GM04503 (cell line): ENCODE data around the gene ARSB.

Experiments
- DNase-seq: peaks from one replicate; pipeline ENCODE4 v3.0.0-alpha.2; 2012; ENCODE audit warnings: low read depth

The ARSB gene

DNA sequence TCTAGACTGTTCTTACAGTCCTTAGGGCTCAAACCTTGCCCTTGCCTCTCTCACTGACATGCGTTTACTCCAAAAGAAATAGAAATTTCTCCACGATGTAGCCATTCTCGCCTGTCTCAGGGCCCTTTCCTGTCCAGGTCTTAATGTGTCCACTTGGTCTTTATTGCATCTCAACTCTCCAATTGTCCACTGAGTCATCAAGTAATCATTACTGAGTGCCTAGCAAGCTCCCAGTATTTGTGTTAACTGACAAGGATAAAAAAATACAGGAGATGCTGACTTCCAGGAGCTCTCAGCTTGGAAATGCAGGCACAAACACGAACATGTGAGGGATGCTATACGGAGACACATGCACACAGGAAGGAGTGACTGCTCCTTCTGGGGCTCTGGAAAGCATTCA, 147.3 kb downstream of the ARSB start:
- DNase-seq: no peak

DNA sequence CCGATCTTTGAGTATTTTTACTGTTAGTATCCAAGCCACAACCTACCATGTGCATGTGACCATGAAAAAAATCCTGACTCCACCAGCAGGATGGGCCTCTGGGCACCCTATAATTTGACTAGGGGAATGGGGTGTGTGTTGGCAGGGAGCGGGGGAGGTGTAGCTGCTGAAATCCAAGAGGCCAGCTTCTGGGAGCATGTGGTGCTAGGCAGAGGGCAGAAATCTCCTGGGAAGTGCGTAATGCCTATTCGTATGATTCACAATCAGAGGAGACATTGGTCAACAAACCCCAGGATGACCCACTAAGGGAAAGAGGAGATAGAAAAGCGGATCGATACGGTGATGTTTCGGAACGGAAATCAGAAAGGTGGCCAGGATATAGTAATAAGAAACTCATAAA, 149.9 kb downstream of the ARSB start:
- DNase-seq: no peak

DNA sequence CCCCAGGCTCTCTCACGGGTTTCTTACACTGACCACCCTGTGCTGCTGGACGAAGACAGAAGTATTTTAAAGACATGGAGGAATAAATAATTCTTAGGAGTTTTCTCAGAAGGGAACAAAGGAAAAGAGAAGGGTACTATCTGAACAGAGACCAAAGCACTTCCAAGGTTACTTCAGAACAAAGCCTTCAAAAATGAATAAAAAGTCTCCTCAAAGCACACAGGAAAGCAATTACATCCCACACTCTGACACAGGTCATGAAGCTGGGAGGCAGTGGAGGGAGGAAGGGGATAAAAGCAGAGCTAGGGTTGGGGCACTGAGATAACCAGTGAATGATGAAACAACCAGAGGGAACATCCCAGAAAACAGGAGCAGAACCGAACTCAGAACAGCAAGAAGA, 151.8 kb downstream of the ARSB start:
- no peak for DNase-seq

DNA sequence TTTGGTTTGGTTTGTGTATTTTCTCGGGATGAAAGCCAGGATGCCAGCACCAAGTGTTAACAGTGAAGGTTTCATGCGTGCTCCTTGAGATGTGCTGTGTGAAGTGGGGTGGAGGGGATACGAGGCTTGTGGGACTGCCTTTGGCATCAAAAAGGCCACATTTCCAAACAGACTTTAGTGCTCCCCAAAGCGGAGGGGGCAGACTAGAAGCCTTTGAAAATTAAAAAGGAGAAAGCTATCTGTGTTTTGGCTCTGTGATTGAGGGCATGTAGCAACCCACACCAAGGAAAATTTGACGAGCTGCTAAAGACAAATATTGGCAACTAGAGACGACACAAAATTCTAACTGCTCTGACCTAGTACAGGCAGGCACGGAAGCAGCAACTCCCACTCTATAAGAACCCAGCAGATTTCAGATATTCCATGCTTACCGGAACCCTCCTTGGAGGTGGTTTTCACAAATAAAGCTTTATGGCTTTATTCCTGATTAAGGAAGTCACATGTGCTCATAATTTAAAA, 154.5 kb downstream of the ARSB start:
- DNase-seq: no peak

DNA sequence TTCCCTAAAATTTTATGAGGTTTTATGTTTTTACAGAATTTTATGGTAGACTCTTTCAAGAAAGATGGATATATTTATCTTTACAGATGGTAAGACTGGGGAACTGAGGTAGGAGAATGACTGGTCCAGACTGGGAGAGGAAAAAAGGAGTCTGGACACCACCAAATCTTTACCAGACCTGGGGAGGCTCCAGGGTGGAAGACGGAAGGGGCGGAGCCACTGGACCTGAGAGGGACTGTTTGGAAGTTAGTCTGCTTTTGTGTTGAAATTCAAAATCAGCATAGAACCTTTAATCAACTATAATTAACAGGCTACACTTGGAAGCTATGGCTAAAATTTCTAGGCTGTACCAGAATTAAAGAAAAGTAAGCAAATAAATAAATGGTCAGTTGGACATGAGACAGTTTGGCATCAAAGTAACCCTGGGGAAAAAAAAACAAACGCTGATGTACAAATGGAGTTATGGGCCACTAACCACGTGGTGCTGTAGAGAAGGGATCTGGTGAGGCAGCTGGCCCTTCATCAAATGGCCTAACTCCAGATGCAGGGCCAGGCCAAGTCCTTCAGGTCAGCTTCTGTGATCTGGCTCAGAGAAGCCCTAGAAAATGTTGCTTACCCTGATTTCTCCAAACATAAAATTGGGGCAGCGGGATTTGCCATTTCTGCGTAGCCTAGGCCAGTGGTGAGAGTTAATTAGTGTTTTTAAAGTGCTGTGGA, 155.1 kb downstream of the ARSB start:
- DNase-seq: no peak

DNA sequence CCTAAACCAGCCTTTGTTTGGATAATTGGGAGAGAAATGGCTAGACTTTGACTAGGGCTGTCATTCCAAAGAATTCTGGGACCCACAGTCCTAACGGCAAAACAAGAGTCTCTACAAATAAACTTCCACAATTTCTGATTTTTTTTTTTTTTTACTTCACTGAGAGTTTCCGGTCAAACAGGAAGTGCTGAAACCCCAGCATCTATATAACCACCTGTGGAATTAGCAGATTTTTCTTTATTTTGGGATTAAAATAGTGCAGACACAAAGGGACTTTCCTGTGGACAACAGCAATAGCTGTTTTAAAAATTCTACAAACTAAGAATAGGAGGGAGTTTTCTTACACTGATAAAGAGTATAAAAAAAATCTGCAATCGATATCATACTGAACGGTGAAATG, 157.4 kb downstream of the ARSB start:
- no peak for DNase-seq

DNA sequence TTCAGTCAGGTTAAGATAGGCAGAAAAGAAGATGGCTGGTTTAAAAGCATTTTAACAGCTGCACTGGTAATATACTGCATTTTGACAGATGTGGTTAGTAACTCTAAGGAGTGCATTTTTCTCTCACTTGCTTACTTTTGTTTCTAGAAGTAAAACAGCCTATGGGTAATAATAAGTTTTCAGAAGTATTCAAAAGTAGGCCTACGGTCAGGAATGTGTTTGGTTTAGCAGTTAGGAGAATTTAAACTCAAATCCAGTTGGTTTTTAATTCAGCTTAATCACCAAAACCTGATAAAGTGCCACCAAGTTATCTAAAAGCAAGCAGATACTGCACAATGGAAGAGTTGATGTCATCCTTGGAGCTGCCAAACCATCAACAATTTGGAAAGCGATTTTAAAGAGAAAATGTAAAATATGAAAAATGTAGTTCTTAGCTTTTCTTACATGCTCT, 160.3 kb downstream of the ARSB start:
- no peak for DNase-seq

DNA sequence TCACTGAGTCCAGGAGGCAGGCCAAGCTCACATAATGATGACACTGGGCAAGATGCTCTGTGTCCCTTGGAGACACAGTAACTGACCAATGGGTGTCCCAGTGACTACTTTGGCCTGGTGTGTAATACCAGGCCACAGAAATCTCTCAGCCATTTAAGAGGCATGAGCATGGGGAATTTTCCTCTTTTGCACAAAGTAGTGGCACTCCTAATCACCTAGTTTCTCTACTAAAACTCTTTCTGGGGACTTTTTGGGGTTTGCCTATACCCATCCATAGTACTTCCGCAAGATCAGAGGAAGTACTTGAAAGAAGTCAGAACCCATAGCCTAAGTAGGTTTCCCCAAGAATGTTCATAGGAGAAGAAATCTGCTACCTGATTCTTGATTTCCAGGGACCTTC, 161.9 kb downstream of the ARSB start:
- no peak for DNase-seq

DNA sequence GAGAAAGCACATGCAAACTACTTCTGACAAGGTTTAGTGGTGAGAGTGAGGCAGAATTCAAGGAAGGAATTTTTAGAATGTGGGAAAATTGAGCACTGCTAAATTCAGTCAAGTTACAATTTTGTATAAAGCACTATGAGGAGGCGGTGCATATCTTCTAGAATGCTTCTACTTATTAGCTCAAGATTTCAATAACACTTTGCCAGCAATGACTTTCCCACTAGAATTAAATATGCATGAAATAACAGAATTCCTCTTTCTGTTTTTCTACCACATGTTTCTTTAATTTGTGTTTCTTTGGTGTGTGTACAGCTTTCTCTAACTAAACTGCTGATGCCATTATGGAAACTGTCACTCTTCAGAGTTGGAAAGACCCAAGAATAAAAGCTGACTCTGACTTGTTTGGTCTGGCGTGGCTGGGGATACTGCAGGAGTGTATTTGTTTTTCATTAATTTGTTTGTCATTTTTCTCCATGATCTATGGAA, 163.5 kb downstream of the ARSB start:
- no peak for DNase-seq

DNA sequence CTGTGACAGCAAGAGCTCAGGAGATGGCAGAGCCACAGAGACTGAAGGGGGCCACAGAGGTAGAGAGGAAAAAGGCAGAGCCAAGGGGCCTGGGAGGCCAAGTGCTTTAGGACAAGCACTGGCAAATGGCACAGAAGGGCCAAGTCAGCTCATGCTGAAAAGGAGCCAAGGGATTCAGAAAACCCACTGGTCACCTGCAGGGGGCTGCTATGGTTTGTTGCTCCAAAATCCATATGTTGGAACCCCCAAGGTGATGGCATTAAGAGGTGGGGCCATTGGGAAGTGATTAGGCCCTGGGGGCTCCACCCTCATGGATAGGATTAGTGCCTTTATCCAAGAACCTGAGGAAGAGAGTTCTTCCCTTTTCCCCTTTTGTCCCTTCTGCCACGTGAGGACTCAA, 165.4 kb downstream of the ARSB start:
- DNase-seq: no peak

DNA sequence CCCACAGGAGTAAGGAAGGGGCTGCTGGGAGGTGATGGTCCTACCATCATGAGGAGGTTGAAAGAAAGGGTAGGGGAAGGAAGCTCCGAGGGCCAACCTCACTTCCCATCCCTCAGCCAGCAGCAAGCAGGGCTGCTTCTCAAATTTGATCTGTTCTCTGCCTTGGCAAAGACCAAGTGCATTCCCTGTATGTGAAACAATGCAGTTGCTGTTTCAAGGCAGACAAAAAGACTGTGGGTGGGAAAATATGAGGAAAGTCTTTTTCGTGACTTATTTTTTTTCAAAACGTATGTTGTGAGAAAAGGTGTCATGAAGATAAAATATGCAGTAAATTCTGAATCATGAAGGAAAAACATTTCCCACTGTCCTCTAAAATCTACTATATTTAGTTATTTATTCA, 165.9 kb downstream of the ARSB start:
- DNase-seq: no peak

DNA sequence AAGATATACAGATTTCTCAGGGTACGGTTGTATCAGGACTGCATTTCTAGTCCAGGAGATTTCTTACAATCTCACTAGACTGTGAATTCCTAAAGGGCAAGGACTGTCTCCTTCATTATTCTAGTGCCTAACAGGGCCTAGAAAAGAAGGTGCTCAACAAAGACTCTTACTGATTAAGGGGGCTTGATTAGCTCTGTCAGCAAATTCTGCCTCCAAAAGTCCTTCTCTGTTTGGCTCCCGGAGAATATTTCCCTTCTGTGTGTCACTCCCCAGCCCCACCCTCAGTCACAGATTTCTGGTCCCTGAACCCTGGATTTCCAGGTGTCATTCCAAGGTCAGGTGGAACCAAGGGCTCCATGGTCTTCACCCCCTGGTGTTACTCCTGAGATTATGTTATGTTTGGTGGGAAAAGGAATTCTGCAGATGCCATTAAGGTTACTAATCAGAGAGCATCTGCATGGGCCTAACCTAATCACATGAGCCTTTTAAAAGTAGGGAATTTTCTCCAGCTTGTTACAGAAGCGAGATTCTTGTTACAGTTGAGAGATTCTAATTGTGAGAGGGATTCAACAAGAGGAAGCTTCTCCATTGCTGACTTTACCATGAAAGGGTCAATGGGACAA, 168.9 kb downstream of the ARSB start:
- DNase-seq: no peak

DNA sequence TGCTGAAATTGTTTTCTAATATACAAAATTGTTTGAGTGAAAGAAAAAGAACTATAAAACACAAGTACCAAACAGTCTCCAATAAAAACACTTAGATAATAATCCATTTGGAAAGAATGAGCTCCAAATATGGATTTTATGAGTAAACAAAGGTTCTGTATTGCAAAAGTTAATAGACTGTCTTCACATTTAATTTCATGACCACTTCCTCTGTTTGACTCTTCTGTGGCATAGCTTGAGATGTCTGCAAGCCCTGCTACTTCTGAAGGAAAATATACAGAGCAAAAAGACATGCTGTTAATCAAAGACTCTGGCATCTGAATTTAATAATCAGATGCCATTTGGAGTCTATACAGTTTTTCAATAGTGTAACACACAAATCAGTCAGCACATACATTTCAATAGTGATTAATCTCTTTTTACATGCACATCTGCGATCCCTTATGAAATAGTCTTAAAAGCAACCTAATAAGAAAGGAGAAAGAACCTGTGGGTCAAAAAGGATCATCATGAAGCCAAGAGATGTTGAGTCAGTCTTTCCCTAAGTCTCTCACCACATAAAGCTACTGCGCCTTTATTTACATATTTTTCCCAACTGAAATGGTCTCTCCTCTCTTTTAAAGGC, 171.1 kb downstream of the ARSB start:
- DNase-seq: no peak

DNA sequence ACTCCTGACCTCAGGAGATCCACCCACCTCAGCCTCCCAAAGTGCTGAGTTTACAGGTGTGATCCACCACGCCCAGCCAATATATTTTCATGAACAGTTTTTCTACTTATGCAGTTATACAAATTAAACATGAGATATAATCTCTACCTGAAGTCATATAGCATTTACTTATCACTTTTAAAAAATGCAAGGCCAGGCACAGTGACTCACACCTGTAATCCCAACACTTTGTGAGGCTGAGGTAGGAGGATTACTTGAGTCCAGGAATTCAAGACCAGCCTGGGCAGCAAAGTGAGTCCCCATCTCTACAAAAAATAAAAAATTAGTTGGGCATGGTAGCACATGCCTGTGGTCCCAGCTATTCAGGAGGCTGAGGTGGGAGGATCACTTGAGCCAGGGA, 171.8 kb downstream of the ARSB start:
- no peak for DNase-seq

DNA sequence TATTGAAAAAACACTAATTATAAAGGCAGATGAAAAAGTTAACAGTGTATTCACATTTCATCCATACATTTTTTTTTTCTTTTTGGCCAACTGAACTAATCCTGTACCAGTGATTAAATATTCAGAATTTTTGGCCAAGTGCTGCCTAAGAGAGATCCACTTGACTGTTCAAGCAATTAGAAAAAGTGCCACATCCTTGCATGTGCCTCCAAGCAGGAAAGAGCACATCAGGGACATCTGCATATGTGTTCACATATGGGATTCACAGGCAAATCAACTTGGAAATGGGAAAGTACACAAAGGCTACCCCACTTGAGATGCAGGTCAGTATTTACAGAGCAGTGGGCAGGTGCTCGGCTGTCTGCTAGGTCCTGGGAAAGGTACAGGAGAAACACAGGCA, 173.2 kb downstream of the ARSB start:
- no peak for DNase-seq

DNA sequence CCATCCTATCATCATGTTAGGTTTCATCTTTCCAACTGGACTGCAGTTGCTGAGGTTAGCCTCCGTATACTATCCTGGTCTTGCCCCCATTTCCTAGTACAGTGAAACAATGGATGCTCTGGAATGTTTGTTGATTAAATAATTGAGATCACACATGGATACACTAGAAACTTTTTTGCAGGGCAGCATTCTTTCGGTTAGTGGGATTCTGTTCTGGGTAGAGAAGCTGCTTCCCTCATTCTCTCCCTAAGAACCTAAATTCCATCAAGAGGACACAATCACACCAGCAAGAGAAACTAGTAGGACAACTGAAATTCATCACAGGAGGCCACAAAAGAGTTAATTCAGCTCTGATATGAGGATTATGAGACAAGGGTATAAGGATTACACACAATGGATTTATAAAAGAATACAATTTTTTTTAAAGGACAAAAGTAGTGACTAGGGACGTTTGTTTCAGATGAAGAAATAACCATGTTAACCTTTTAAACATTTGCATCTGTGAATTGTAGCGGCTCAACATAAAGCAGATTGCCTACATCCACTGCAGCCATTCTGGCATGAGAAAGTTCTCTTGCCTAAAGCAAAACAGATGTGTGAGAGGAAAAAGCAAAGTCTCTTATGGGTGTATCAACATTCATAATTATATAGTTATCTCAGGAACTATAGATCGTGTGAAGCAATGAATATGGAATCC, 173.8 kb downstream of the ARSB start:
- DNase-seq: no peak

DNA sequence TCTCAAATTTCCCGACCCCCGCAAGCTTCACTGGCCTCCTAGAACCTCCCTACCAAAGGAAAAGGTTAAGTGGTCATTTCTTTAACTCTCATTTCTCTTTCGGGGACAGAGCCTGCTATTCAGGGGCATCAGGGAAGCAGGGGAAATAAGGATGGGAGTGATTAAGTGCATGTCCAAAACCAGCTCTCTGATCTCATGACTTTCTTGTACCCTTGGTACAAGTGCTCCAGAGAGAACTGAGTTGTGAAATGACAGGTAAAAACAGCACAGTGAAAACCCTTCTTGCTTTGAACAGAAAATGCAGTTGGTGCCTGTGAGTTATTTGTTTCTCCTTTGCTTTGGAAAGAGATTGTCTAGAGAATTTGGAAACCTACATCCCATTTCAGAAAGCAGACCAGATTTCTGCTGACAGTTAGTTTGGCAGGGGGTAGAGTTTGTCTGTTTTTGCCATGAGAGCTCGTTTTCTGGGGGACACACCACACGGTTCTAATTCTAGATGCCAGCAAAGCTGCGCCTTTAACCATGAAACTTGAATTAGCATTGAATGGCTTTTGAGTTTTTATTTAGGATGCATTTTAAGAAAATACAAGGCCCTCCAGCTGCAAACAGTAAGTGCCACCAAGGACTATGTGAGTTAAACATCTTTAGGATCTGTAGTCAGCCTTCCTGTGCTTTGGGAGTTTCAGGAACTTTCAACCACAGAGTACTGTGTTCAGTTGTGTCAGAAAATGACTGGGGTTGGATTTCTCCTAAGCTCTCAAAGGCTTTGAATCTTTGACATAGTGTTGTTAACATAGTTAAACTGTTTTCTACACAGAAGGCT, 174.8 kb downstream of the ARSB start:
- DNase-seq: no peak

DNA sequence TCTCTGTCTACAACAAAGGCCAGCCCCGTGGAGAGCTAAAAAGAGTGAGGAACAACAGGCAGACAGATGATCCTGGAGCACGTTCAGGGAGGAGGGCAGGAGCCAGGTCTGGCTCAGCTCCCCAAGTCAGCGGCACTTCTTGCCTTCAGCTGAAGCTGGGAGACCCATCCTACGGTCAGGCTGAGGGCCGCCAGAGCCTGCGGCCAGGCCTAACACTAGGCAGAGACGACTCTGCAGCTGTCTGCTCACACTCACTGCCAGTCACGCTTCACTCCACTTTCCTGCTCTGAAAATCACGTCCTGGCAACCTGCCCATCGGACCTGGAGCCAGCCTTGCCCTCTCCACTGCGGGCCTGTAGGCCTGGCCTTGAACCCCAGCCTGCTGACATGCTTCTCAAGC, 175.7 kb downstream of the ARSB start:
- no peak for DNase-seq

DNA sequence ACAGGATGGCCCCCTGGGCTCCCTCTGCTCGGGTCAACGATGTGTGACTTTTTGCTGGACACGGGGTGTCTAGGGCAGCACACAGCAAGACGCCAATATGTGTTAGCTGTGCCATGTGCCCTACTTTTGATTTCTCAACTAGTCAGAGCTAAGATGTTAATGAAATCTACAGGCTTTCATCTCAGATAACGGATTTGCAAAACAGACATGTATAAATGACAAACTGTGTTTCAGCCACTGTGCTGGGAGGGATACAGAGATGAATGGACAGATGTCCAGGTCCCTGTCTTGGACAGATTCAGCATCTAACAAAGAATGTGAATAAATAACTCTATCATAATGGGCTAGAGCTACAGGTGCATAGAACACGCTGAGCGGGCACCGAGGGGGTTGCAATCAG, 176.3 kb downstream of the ARSB start:
- no peak for DNase-seq

DNA sequence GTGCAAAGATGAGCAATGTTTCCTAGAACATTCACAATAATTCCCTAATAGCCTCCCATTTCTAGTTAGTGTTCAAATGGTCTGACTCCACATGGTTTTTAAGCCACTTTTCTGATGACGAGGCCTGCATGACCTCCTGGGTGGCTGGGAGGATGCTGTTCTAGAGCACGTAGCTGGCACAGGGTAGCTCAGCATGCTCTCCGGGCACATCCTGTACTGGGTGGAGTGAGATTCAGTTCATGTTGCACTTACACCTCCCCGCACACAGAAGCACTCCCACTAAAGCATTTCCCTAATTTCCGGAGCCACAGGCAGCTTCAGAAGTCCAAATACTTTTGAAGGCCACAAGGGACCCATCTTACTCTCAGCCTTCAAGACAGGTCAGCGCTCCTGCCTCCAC, 176.7 kb downstream of the ARSB start:
- no peak for DNase-seq

DNA sequence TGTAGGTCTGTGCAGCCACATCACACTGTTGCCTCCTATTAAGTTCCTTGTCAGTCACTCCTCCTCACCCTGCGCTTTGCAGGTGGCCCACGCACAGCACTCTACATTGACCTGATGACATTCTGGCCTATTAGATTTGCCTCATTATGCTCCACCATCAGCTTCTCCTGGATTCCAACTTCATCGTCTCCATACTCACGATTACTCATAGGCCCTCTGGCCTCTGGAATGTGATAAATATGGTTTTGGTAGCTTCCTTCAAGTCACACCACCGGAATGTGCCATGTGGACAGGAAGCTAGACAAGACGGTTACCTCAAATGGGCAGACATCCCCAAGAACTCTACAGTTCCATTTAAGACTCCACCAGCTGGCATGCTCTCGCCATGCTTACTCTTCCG, 178.6 kb downstream of the ARSB start:
- DNase-seq: peak; percentile 89
